Cerebellar cortex (tissue), 1 donor: ENCODE results near the gene COL2A1.
"Not testable (repeated sequence)": the region's sequence is repeated elsewhere in the genome, so short reads cannot be mapped to it uniquely, and the experiment has no call there.

Source experiments
- DNase-seq: peaks from one replicate; pipeline ENCODE4 v3.0.0-alpha.2; 2015; ENCODE audit warnings: low spot score

The COL2A1 gene

DNA sequence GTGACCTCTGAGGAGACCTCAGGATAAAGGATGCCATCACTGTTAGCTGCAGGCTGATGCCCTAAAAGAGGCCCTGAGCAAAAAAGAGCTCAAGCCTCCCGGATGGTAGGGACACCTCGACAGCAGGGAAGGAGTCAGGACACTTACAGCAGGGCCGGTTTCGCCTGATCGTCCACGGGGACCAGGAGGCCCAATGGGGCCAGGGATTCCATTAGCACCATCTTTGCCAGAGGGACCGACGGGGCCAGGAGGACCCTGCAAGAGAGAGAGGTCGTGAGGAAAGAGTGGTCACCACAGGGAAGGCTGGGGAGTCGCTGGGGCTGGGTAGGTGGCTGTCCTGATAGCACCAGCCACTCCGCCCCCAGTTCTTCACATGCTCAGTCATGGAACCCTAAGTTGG, 28.5 kb downstream of the COL2A1 start:
- no peak for DNase-seq

DNA sequence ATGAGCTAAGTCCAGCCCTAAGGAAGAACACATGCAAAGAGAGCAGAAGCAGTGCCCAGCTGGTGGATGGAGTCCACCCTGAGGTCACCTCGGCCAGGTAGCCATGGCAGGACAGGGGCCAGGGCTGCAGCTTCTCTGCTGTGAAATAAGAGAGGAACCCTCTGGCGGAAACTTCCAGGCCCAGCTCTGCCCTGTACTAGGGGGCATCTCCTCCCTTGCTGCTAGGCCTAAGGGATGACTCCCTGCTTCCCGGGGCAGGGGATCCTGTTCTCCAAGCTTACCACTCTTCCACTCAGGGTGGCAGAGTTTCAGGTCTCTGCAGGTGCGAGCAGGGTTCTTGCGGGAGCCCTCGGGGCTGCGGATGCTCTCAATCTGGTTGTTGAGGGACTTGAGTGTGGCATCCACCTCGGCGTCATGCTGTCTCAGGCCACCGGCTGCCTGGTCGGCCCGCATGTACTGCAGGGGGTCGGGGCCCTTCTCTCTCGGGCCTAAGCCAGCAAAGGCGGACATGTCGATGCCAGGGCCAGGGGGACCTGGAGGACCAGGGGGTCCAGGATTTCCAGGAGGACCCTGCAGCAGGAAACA, 29.1 kb downstream of the COL2A1 start:
- DNase-seq = no peak

DNA sequence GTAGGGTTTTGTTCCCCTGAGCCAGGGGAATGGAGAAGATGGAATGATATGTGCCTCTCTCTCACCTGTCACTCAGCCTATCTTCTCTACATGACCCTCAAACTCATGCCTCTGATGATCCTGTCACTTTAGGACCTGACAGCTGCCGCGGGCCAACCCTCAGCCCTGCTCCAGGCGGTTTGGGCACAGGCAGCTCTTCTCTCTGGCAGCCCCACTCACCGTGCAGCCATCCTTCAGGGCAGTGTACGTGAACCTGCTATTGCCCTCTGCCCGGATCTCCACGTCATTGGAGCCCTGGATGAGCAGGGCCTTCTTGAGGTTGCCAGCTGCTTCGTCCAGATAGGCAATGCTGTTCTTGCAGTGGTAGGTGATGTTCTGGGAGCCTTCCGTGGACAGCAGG, 30.4 kb downstream of the COL2A1 start:
- no peak for DNase-seq

DNA sequence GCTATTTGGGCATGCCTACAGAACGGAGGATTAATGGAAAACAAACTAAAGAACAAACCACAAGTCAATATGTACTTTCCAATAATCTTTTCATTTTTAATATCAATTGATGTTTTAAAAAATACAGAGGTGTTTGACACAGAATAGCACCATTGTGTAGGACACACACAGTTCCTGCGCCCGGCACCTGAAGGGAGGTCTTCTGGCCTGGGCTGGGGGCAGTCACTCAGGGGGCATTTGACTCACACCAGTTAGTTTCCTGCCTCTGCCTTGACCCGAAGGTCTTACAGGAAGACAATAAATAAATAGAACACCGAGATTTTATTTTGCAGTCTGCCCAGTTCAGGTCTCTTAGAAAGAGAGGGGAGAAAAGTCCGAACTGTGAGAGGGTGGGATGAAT, 31.4 kb downstream of the COL2A1 start:
- no peak for DNase-seq

DNA sequence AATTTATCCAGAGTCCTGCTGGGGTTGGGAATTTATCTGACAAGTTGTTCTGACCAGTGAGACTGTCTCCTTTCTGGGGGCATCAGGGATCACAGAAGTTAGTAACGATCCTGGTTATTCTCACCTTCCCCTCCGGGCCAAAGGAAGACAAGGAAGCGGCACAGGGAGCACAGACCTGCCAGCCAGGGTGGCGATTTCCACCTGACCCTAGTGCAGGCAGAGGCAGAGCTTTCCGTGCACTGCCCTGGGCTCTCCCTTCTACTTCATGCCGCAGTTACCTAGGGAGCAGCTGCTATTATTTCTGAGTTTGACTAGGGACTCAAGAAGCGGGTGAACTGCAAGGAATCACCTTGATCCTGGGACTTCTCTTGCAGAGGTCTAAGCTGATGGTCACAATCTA, 33.4 kb downstream of the COL2A1 start:
- no peak for DNase-seq

DNA sequence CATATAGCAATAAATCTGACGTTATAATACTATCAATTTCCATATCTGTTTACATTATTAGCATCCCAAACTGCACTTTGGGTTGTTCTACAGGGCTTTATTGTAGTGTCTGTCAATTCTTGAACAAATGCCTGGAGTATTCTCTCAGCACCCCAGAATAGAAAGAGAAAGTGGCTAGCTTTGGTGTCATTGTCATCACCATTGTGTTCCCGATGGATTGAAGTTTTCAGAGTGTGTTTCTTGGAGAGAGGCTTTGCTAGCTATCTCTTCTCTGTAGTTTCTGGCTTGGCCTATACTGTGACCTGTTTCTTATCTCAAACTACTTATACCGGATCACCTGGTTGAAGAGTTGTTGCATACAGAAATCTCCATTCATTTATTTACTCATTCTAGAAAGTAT, 34.4 kb downstream of the COL2A1 start:
- DNase-seq = no peak

DNA sequence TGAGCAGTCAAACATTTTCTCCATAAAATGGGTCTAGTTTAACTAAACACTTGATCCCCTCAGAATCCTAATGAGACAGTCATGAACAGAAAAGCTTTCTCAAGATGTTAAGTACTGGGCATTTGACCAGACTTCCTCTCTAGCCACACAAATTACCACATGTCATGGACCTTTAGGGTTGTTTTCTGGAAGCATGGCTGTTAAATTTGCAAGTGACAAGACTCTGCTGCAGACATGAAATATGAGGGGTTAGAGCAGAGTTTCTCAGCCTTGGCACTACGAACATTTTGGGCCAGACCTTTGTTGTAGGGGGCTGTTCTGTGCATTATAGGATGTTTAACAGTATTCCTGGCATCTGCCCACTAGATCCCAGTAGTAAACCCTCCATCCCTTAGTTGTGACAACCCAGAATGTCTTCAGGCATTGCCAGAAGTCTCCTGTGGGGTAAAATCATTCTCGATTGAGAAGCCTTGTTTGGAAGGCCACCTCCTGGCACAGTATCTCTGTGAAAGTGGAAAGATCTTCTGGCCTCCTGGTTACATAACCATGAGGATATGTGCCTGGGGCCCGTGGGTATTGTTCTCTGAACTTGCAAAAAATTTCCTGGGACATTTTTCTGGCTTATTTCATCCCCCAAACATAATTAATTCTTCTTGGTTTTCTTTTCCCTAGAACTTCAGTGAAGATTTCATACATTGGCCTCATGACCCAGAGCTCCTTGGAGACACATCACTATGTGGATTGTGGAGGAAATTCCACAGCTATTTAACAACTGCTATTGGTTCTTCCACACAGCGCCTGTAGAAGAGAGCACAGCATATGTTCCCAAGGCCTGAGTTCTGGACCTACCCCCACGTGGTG, 36.6 kb downstream of the COL2A1 start:
- DNase-seq = no peak

DNA sequence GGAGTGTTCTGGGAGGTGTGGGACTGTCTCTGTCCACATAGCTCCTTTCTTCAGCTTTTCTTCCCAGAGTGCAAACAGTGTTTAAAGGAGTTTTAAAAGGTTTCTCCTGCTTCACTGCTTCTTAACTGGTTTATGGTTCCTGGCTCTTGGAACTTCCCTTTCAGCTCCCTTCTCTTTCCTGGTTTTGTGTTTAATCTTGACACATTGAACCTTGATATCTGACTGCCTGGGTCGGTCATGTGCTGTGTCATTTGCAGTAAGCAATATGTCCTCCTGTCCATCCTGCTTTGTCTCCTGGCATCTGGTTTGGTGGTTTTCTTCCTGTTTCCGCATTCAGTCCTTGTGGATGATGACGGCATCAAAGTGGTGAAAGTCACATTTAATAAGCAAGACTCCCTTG, 38.7 kb downstream of the COL2A1 start:
- no peak for DNase-seq

DNA sequence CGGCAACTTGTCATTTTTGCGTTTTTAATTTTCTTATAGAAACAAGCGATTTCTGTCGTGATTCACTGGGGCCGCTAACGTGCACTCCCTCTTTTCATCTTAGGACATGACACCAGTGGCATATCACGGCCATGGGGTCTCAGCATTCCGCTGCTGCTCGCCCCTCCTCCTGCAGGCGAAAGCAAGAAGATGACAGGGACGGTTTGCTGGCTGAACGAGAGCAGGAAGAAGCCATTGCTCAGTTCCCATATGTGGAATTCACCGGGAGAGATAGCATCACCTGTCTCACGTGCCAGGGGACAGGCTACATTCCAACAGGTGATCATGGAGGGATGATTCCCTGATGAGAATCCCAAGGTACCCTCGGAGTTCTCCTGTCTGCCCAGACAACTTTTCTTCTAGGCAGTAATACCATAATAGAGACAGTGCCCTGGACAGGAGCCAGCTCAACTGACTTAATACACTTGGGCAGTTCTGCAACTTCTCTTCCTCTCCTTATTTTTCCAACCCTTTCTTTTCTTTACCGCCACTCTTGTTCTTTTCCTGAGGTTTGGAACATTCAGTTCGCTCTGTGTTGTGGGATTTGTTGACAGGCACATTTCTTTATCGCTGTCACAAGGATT, 40.1 kb downstream of the COL2A1 start:
- peak; percentile 24 for DNase-seq

DNA sequence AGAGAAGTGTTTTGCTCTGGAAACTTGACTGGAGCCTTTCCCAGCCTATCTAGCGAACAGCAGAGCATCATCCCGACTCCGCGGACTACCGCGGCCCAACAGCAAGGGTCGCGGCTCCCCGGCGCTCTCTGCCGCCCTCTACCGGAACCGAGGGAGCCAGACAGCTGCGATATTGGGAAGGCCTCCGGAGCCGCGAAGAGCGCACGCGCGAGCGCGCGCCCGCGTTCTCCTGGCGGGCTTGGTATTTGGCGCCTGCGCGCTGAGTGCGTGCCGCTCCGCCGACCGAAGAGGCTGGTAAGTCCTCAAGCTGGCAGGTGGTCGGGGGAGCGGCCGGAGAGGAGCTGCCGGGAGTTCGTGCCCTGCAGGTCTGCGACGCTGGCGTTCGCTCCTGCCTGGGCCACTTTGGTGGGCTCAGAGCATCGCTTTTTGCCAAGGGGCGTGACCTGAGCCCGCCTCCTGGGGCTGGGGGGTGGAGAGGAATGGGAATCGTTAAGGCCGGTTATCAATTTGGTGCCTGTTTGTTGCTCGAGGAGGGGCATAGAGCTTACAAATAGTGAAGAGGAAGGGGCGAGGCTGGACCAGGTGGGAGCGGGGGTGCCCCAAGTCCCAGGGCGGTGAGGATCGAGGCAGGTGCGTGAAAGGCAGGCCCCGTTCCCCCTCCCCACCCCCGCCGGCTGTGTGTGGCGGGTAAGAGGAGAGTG, 40.8 kb downstream of the COL2A1 start, which contains the start of gene TMEM106C:
Gene TMEM106C (plus strand): TSS at position 257 of the 701 bp plus-strand sequence. CDS start 641 bp downstream, outside the sequence.
- DNase-seq = peak; percentile 91

DNA sequence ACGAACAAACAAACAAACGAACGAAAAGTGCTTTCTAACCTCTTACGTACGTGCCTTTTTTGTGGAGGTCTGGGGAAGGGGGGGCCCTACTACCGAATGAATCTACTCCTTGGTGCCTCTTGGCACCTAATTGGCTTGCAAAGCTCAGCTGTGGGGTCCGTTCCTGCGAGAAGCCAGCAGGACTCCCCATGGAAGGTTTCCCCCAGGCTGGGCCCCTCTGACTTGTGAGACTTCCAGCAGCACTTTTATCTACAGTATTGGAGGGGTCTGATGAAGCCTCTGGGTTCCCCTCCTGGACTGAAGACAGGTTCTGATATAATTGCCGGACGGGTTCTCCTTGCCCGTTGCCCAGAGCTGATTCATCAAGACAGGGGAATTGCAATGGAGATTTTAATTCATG, 42.1 kb downstream of the COL2A1 start:
- no peak for DNase-seq

DNA sequence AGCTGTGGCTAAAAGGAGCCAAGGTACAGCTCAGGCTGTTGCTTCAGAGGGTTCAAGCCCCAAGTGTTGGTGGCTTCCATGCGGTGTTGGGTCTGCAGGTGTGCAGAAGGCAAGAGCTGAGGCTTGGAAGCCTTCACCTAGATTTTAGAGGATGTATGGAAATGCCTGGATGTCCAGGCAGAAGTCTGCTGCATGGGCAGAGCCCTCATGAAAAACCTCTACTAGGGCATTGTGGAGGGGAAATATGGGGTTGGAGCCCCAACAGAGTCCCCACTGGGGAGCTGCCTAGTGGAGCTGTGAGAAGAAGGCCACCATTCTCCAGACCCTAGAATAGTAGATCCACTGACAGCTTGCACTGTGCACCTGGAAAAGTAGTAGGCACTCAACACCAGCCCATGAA, 46.6 kb downstream of the COL2A1 start:
- DNase-seq = not testable (repeated sequence)

DNA sequence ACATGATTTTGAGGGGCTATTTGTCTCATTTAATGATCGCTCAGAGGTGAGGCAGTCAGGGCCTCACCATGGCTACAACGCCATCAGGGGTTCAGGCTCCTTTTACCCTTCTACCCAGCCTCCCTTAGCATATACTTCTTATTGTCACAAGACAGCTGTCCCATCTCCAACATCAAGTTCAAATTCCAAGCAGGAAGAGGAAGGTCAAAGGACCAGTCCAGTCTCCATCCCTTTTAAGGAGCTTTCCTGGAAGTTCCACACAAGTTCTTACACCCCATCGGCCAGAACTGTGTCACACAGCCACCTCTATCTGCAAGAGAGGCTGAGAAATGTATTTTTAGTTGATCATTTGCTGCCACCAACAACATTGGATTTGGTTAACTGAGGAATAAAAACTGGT, 49.2 kb downstream of the COL2A1 start:
- DNase-seq = no peak

DNA sequence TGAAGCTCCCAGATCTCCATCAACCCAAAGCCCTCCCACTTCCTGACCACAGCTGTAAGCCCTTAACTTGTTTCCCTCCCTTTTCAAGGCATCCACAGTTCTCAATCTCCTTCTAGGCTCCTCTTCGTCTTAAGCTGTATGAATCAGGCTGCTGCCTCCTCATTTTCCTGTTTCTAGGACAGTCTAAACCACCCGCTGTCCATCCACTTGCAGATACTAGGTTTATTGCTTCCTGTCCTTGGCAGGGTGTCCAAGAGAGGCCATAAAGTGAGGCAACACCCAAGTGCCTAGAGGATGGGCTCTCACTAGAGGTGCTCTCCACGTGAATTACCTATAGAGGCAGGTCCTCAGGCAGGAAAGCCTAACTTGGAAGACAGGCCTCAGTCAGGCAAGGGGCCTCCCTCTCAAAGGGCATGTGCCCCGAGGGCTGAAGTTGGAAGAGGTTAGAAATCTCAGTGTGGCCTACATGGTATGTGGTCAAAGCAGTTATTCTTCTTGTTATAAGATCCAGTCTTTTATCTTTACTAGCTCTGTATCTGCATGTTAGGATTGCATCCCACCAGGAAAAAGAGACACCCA, 49.7 kb downstream of the COL2A1 start:
- no peak for DNase-seq

DNA sequence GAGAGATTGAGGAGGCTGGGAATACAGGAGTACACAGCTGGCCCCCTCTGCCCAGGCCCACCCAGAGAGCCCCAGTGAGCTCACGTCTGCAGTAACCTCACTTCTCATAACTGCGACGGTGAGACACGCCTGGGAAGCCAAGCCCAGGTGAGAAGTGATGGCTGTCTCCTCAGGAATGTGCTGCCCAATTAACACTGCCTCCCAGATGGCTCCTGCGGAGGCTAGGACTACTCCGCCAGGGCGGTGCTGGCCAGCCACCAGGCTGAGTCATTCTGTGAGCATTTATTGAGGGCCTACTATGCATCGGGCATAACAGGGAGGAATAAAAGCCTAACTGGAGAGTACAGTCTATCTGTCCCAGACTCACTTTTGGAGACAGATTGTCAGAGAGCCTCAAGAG, 50.2 kb downstream of the COL2A1 start:
- no peak for DNase-seq

DNA sequence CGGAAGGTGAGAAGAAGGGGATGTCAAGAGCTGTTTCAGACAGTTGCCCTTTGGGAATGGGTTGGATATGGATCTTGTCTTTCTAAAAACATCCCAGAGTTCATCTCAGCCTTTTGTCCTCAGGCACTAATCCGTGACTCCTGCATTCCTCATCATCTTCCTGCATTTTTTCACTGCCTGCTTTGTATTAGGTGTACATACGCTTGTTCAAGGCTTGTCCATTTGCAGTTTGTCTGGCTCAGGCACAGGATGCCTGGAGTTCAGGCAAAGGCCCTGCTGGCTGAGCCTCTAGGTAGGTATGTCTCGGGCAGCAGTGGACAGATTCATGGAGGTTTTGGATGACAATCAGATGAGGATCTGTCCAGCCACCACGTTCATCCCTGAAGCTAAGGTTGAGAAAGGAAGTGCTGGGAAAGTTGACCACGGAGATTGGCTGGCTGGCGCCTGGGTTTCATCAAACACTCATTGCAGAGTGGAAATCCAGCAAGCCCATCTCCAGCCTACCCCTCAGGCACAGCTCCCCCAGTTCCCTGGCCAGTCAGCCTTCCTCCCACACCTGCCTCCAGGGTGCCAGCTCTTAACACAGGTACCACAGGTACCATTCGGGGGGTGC, 53.3 kb downstream of the COL2A1 start:
- DNase-seq = no peak

DNA sequence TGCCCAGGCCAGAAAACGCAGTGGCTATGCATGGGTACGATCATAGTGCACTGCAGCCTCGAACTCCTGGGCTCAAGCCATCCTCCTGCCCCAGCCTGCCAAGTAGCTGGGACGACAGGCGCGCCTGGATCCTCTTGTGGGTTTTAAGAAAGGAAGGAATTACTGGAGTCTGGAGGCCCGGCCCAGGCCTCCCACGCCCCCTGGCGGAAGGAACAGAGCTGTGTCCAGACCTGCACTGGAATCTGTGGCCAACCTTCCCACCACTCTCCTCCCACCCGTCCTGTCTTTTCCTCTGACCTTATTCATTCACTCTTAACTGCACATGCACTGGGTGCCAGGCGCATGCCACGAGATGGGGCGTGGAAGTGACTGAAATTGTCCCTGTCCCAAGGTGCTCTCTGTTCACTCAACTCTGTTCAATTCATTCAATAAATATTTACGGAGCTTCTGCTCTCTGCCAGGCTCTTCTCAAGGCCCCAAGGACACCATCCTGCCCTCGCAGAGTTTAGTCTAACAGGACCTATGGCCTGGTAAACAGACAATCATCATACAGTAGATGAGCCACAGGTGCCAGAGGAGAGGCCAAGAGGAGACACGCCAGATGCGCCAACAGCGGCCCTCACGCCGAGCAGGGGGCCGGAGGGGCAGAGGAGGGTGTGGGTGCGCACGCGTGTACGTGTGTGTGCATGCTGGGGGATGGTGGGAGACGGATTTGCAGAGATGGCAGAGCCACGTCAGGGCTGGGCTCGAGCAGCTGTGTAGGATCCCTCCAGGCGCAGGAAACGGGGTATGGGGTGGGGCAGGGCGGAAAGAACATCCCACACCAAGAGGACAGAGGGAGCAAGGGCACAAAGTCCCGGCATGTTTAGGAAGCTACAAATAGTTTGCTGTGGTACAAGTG, 54.6 kb downstream of the COL2A1 start:
- DNase-seq = peak; percentile 57

DNA sequence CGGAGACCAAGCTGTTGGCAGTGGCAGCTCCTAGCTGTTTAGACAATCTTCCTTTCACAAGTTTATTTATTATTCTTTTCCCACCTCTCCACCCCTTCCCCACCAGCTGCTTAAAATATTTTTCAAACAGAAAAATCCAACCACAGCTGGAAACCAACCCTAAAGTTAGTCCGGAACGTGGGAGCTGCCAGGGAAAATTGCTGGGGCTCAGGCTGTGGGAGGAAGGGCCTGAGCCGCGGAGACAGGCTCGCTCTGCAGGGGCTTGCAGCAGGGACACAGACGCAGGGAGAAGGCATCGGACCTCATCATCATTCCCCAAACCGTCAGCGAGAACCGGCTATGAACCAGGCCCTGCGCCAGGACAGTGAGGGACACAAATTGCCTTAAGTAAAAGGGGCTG, 56.9 kb downstream of the COL2A1 start:
- no peak for DNase-seq

DNA sequence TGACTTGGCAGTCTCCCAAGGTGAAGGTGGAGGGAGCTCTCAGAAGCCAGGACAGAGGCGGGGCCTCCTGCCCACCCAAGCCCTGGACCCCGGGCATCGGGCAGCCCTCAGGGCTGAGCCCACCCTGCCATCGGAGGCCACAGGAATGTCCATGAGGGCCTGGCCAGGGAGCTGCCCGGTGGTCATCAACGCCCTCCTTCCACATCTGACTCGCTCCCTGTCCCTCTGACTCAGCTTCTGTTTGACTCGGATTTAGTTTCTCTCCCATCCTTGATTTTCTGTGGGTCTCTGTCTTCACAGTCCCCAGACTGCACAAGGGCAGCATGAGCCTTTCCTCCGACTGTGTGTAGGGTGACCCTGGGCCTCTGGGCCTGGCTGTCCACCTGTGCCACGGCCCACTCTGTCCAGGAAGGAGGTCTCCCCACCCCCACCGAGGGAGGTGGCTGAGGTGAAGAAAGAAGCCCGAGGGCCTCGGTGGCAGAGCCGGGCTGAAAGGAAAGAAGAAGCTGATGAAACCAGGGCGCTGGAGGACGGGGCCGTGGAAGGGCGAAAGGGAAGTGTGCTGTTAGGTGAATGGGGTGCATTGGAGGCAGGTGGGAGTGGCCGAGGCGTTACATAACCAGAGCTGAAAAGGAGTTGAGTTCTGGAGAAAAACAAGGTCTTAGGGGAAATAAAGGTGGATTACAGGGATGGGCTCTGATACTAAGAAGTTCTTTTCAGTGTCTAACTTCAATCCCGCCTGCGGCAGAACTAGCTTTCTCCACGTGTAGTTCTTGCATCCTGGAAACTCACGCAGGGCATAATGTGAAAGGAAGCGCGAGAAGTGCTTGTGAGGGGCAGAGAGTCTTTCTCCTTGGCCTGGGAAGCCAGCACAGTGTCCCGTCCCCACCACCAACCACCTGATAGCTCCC, 57.6 kb downstream of the COL2A1 start:
- DNase-seq = no peak

DNA sequence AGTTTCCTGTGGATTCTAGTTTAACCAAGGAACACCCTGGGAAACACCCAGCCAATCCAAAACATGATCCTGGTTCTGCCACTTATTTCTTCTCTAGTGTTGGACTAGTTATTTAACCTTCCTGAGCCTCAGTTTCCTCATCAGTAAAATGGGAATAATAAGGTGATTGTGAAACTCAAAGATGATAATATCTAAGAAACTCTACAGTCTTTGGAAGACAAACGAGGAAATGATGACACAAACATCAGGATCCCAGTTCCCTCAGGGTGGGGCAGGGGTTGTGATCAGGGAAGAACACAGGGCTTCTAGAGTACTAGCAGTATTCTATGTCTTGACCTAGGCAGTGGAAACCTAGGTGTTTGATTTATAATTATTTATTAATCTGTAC, 58.9 kb downstream of the COL2A1 start:
- DNase-seq = no peak
